UCSD-AML1 (cell line): ENCODE measurements around the gene PIP4K2B.
A peak's percentile ranks its signal among the peaks of the same experiment; 100 is the strongest.

Experiments used
- DNase-seq: peaks from one replicate; lab custom pipeline; 2025; ENCODE audit not compliant: unreplicated experiment; lab: John Stamatoyannopoulos, UW

Gene PIP4K2B

DNA sequence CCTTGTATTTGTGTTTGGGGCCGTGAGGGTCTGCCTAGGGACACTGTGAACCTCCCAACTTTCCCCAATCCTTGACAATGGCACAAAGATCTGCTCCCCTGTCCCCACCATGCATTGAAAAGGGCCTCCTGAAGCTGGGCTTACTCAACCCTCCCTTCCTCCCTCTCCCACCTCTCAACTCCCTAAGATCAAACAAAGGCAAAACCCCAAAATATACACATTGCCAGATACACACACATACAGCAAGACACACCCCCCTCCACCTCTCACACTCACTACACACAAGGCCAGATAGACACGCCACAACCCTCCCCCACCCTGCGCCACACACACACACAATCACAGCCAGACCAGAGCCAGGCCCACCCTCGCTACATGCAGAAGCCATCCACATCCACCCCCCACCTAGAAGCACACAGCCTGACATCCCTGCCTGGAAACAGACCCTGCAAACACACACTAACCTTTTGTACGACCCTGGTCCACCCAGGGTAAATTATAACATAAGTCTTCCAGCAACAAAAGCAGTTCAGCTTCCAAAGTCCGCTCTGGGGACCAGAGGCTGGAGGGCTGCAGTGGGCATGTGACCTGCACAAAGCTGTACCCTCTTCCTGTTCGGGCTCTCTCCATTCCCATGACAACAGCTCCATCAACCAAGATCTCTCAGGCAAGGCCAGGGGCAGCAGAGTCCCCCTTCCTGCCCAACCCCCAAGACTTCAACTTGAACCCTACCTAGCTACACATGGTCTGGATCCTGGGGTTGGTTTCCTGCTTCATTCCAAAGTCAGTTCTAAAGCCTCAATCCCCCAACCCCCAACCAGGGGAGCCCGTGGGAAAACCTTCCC, 53.1 kb downstream of the PIP4K2B start:
- DNase-seq = no peak

DNA sequence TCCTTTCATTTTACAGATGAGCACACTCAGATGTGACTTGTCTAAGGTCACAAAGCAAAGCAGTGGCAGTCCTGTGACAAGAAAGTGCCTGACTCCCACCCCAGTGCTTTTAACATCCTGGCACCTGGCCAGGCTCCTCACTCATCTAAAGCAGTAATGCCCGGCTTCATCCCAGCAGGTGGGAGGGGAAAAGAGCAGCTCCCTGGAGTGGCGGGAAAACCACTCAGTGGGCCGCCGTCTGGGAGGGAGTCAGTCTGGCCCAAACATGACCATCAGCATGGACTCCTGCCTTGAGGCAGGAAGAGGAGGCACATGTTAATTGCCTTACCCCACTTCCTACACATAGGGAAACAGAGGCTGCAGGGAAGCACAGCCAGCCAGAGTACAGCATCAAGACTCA, 53.8 kb downstream of the PIP4K2B start:
- DNase-seq = no peak

- no peak for DNase-seq
These were observed 55.7 kb downstream of the PIP4K2B start for GRCh38 chr17:38743556-38744171.

- DNase-seq = no peak
These were observed 56.7 kb downstream of the PIP4K2B start for GRCh38 chr17:38742411-38743308.

GRCh38 chr17:38741921-38742410, 57.4 kb downstream of the PIP4K2B start:
- no peak for DNase-seq

DNA sequence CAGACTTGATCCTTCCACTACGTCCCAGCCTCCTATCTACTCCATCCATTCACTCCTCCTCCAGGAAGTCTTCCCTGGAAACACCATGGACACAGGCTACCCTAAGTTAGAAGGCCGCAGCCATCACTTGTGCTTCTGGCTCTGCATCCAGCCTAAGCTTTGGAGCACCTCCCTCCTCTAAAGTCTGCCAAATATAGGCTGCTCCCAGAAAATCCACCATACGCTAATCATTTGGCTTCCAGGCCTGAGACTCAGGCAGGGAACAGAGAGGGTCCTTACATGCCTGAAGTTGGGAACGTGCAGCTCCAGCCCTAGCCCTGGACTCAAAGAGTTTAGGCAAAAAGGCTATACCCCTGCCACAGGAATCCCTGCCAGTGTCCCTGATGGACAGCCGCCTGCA, 57.9 kb downstream of the PIP4K2B start:
- no peak for DNase-seq

GRCh38 chr17:38740806-38741205, 58.5 kb downstream of the PIP4K2B start:
- DNase-seq = no peak

GRCh38 chr17:38740044-38740443, 59.3 kb downstream of the PIP4K2B start:
- DNase-seq = no peak

- no peak for DNase-seq
These were observed 60.1 kb downstream of the PIP4K2B start for GRCh38 chr17:38739305-38739704.

DNA sequence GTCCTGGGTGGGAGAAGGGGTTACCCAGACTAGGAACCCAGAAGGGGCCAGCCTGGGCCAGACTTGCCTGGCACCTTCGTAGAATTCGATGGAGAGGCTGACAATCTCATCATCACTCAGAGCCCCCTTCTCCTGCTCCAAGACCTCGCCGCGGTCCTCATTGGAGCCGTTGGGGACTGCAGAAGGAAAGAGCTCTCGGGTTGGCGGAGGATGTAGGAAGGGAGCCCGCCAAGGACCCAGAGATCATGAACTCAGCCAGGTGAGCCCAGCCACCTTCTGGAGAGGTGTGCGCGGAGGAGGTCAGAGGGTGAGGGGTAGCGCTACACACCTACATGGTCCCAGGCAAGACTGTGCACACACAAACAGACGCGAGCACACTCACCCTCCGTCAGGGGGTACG, 60.7 kb downstream of the PIP4K2B start:
- DNase-seq = no peak

DNA sequence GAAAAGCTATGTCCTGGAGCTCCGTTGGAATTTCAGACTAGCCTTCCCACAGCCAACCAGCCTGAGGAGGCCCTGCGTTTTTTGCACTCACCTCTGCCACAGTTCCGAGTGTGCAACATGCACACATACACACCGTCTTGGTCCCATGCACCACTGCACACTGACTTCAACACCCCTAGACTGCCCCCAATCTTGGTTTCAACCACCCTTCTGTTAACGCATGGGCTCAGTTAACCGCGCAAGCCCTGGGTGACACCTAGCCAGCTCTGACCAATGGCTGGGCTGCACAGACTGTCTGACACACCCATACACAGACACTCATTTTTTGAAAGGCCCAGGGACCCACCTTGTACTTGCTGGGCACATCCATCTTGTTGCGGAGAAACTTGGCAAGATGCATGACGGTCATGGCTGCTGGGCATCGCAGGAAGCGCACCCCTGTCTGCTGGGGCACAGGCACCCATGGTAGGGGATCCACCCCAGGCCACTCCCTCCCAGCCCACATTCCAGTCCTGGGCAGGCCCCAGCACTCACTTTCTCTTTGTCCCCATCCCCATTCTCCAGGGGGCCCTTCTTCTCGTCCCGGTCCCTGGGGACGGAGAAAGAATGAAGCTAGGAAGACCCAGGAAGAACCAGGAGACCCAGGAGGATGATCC, 61.2 kb downstream of the PIP4K2B start:
- DNase-seq = no peak

GRCh38 chr17:38735161-38735997, 64.0 kb downstream of the PIP4K2B start:
- peak; percentile 46 for DNase-seq

- no peak for DNase-seq
These were observed 65.1 kb downstream of the PIP4K2B start for GRCh38 chr17:38733982-38734973.

- no peak for DNase-seq
These were observed 65.9 kb downstream of the PIP4K2B start for GRCh38 chr17:38733282-38733981.

DNA sequence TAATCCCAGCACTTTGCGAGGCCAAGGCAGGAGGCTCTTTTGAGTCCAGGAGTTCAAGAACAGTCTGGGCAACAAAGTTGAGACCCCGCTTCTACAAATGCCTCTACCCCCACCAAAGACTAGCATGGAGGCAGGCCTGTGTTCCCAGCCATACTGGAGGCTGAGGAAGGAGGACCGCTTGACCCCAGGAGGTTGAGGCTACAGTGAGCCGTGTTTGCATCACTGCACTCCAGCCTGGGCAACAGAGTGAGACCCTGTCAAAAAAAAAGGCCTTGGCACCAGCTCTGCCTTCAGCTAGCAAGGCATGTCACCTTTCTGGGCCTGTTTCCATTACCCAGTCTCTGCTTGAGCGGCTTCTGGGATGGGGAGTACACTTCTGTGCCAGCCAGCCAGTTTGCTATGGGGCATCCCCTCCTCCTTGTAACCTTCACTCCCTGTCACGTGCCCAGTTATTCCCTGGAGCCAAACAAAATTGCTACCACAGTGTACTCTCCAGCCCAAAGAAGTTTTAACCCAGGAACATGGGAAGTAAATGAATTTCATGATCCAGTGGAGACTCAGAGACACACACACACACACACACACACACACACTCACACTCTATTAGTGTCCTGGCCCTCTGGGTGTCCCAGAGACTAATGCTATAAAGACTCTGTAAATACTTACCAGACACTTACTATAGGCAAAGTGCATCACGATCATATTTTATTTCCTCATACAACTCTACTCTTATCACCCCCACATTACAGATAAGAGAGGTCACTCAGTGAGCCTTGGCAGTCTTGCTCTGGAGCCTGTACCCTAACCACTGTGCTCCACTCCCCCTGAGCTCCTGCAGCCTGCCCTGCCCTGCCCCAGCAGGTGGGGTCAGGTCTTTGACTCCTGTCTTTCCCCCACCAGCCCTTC, 66.7 kb downstream of the PIP4K2B start:
- no peak for DNase-seq

GRCh38 chr17:38731526-38732294, 67.6 kb downstream of the PIP4K2B start:
- peak; percentile 50 for DNase-seq
